ENCODE data around the gene TARBP2. TPM values are rescaled to one million over a fixed set of nuclear protein-coding genes. Genes with fewer than 3 reads are reported as not detected.
A peak's percentile ranks its signal among the peaks of the same experiment; 100 is the strongest.

The TARBP2 gene
- total RNA-seq, 2 experiments from 2014 or later, result 28.3 to 30.2 TPM

- H3K4me3 Mint-ChIP-seq, result peak overlapping the region; percentile 80
- no peaks in the 10 kb centered on the region for H3K9me3 Mint-ChIP-seq (ENCODE audit: low read depth)
- POLR2A ChIA-PET, result interaction anchor here (0.7 to 1.4 kb wide), 5 partner anchors 8 to 795 kb away, joined by 3 to 4 read pairs (median 3); partner anchors contain the start of gene TARBP2
- DNase-seq (no peak), ATAC-seq (peak; percentile 2)
- H3K27me3 Mint-ChIP-seq, result no peaks in the 10 kb centered on the region
- peaks cover 28% of the 10 kb centered on the region for H3K4me1 Mint-ChIP-seq
- intact Hi-C loops (cut with DNase I, micrococcal nuclease), result loop anchor here in 1 of 2 experiments (1.0 to 2.0 kb wide), 4 partner anchors 8 to 133 kb away; partner anchors contain the start of genes ATF7, PCBP2, PRR13 and TARBP2
- peak overlapping the region; percentile 88 for H3K27ac Mint-ChIP-seq
- CTCF ChIA-PET, result interaction anchor here (0.6 to 1.9 kb wide), 8 partner anchors 15 to 174 kb away, joined by 3 to 11 read pairs (median 4); partner anchors contain the start of gene AAAS
- H3K36me3 Mint-ChIP-seq (ENCODE audit: low read depth), result no peaks in the 10 kb centered on the region
Observed at GRCh38 chr12:53493610-53494391, 7.3 kb upstream of the TARBP2 start.

DNA sequence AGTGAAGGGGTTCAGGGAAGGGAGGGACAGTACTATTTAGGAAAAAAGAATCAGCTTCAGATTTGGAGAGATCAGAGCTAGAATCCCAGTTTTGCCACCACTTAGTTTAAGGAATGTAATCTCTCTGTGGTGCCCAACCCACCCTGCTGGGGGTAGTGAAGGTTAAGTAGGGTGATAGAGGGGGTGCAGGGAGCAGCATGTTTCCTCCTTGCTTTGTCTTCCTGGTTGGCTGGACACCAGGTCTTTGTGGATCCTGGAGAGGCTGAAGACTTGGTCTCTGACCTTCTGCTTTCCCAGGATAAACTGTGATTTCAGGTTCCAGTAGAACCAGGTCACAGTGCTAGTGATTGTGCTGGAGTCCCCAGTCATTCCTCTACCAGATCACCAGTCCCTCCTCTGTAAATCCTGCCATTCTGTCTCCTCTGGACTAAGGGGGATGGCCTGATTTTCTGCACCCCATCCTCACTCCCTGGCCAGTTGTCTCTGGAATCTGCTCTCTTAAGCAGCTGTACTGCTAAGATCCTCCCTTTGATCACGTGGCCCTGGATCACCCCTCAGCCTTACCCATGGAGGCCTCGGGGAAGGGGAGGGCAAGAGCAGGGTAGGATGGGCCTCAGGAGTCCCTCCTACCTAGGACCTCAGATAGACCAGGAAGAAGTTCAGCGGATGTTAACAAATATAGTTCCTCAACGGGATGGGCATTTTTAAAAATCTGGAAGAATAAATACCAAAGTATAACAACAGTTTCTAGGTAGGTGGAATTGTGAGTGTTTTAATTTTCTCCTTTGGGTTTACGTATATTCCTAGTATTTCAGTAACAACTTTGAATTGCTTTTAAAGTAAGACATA lies 5.0 kb upstream of the TARBP2 start:
- H3K4me1 Mint-ChIP-seq, result peaks cover 36% of the 10 kb centered on the region
- DNase-seq, result no peak

DNA sequence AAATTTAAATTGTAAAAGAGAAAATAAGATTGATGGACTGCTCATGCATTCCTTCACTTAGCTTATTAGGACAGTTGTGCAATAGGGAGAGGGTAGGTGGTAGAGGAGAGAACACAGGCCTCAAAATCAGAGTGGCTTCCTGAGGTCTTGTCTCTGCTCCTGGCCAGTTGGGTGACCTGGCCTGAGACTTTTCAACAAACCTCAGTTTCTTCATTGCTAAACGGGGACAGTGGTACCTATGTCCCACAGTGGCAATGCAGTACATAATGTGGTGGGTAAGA lies 4.4 kb upstream of the TARBP2 start:
- DNase-seq, result no peak

More for the DNA sequence above, 5.0 kb upstream of the TARBP2 start:
- no peaks in the 10 kb centered on the region for H3K36me3 Mint-ChIP-seq (ENCODE audit: low read depth)
- H3K27ac Mint-ChIP-seq, result no peak overlapping the region
- intact Hi-C loops (cut with DNase I, micrococcal nuclease), result no loop called here
- no peak for ATAC-seq
- no peaks in the 10 kb centered on the region for H3K27me3 Mint-ChIP-seq
- ChIA-PET POLR2A (no interaction called here), CTCF (interaction anchor here (0.6 to 2.2 kb wide), 5 partner anchors 13 to 908 kb away, joined by 3 to 6 read pairs (median 3); no protein-coding TSS in a partner anchor)
- no peak overlapping the region for H3K4me3 Mint-ChIP-seq
- no peaks in the 10 kb centered on the region for H3K9me3 Mint-ChIP-seq (ENCODE audit: low read depth)

GRCh38 chr12:53497461-53497860 lies 3.6 kb upstream of the TARBP2 start:
- Mint-ChIP-seq H3K4me1 (peaks cover 37% of the 10 kb centered on the region), H3K4me3 (no peak overlapping the region), H3K36me3 (ENCODE audit: low read depth) (no peaks in the 10 kb centered on the region), H3K27me3 (no peaks in the 10 kb centered on the region), H3K9me3 (ENCODE audit: low read depth) (no peaks in the 10 kb centered on the region), H3K27ac (no peak overlapping the region)
- ATAC-seq (no peak), DNase-seq (no peak)
- intact Hi-C loops (cut with DNase I, micrococcal nuclease), result no loop called here
- ChIA-PET POLR2A (interaction anchor here (0.7 to 1.1 kb wide), 3 partner anchors 14 to 24 kb away, joined by 3 to 4 read pairs (median 4); no protein-coding TSS in a partner anchor), CTCF (interaction anchor here (0.6 to 1.8 kb wide), 5 partner anchors 11 to 178 kb away, joined by 3 to 7 read pairs (median 4); partner anchors contain the start of gene ATP5MC2)

More for the DNA sequence above, 4.4 kb upstream of the TARBP2 start:
- peaks cover 36% of the 10 kb centered on the region for H3K4me1 Mint-ChIP-seq
- no peaks in the 10 kb centered on the region for H3K27me3 Mint-ChIP-seq
- ATAC-seq, result no peak
- no peak overlapping the region for H3K4me3 Mint-ChIP-seq
- CTCF ChIA-PET, result interaction anchor here (0.7 to 2.2 kb wide), 2 partner anchors 12 to 297 kb away, joined by 4 to 6 read pairs; no protein-coding TSS in a partner anchor
- no peaks in the 10 kb centered on the region for H3K36me3 Mint-ChIP-seq (ENCODE audit: low read depth)
- H3K9me3 Mint-ChIP-seq (ENCODE audit: low read depth), result no peaks in the 10 kb centered on the region
- POLR2A ChIA-PET, result interaction anchor here (0.7 kb wide), 1 partner anchor 23 kb away, joined by 4 read pairs; no protein-coding TSS in a partner anchor
- no peak overlapping the region for H3K27ac Mint-ChIP-seq
- intact Hi-C loops (cut with DNase I, micrococcal nuclease), result no loop called here

GRCh38 chr12:53498235-53498630 lies 2.9 kb upstream of the TARBP2 start:
- peak overlapping the region; percentile 61 for H3K27ac Mint-ChIP-seq
- ChIA-PET CTCF (interaction anchor here (0.8 to 1.8 kb wide), 3 partner anchors 10 to 178 kb away, joined by 4 to 7 read pairs (median 4); partner anchors contain the start of gene ATP5MC2), POLR2A (interaction anchor here (1.0 to 1.2 kb wide), 3 partner anchors 15 to 19 kb away, joined by 3 to 7 read pairs (median 4); no protein-coding TSS in a partner anchor)
- H3K27me3 Mint-ChIP-seq, result no peaks in the 10 kb centered on the region
- H3K9me3 Mint-ChIP-seq (ENCODE audit: low read depth), result no peaks in the 10 kb centered on the region
- DNase-seq (no peak), ATAC-seq (no peak)
- H3K4me1 Mint-ChIP-seq, result peaks cover 38% of the 10 kb centered on the region
- H3K4me3 Mint-ChIP-seq, result peak overlapping the region; percentile 81
- no peaks in the 10 kb centered on the region for H3K36me3 Mint-ChIP-seq (ENCODE audit: low read depth)
- intact Hi-C loops (cut with DNase I, micrococcal nuclease), result no loop called here

DNA sequence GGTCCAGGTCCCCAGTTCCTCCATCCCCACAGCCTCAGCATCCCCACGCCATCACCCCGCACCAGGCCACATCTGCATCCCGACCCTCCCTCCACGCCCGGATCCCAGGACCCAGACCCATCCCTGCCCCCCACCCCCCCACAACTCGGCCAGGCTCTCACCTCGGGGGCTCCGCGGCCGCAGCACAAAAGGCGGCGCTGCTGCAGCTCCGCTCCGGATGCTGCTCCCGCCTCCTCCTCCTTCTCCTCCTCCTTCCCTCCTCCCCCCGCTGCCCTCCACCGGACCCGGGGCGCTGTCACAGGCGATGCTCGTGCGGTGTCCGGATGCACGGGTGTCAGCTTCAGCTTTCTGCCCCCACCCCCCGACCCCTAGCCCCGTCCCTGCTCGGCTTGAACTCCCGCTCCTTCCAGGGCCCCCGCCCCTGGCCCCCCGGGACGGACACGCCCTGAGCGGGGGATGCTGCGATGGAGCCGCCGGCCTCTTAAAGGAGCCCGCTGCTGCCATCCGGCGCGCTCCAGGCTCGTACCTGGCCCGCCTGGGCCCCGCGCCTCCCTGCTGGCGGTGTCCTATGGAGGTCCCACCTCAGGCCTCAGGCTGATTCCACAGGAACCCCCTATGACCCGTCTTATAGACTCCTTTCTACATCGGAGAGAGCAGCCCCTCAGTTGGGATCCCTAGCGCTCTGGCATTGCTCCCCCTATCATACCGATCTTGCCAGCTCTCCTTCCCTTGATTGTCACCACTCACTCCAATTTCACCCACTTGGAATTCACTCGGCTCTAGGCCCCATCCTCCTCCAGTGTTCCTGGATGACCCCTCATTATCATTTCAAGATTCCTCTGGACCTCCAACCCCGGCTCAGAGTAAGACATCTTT lies 1.6 kb upstream of the TARBP2 start, which contains the start of gene MAP3K12:
MAP3K12 (minus strand) TSS at position 193 of the 876 bp plus-strand sequence. CDS start 12,067 bp downstream, outside the sequence.
- Mint-ChIP-seq H3K27me3 (no peaks in the 10 kb centered on the region), H3K36me3 (ENCODE audit: low read depth) (no peaks in the 10 kb centered on the region), H3K4me3 (peak within 1 kb of the TSS; percentile 81), H3K9me3 (ENCODE audit: low read depth) (no peaks in the 10 kb centered on the region), H3K27ac (peak within 1 kb of the TSS; percentile 98), H3K4me1 (peaks cover 31% of the 10 kb centered on the region)
- ATAC-seq, result peak; percentile 5
- intact Hi-C loops (cut with DNase I, micrococcal nuclease), result loop anchor here (1.0 to 2.0 kb wide), 6 partner anchors 47 to 781 kb away; partner anchors contain the start of genes CBX5 (in 2 of the 2), HNRNPA1 (in 2 of the 2), EIF4B (in 1 of the 2) and PCBP2 (in 1 of the 2)
- ChIA-PET CTCF (interaction anchor here (1.2 to 1.8 kb wide), 4 partner anchors 9 to 179 kb away, joined by 3 to 11 read pairs (median 6); no protein-coding TSS in a partner anchor), POLR2A (interaction anchor here (0.5 to 2.3 kb wide), 7 partner anchors 8 to 231 kb away, joined by 3 to 10 read pairs (median 4); partner anchors contain the start of gene ESPL1)
- DNase-seq, result peak; percentile 82

- no peaks in the 10 kb centered on the region for H3K27me3 Mint-ChIP-seq
- no peaks in the 10 kb centered on the region for H3K36me3 Mint-ChIP-seq (ENCODE audit: low read depth)
- peak; percentile 43 for DNase-seq
- CTCF ChIA-PET, result interaction anchor here (0.6 to 1.8 kb wide), 15 partner anchors 9 to 476 kb away, joined by 3 to 18 read pairs (median 4); partner anchors contain the start of genes AAAS and ESPL1
- no peak for ATAC-seq
- H3K4me3 Mint-ChIP-seq, result peak overlapping the region; percentile 81
- H3K4me1 Mint-ChIP-seq, result peaks cover 31% of the 10 kb centered on the region
- peak overlapping the region; percentile 98 for H3K27ac Mint-ChIP-seq
- POLR2A ChIA-PET, result interaction anchor here (0.7 to 2.3 kb wide), 12 partner anchors 9 to 494 kb away, joined by 3 to 23 read pairs (median 6); partner anchors contain the start of genes AAAS, EIF4B, ESPL1 and SP1
- no peaks in the 10 kb centered on the region for H3K9me3 Mint-ChIP-seq (ENCODE audit: low read depth)
- intact Hi-C loops (cut with DNase I, micrococcal nuclease), result loop anchor here (1.0 to 2.0 kb wide), 6 partner anchors 47 to 781 kb away; partner anchors contain the start of genes CBX5 (in 2 of the 2), HNRNPA1 (in 2 of the 2), EIF4B (in 1 of the 2) and PCBP2 (in 1 of the 2)
Observed at GRCh38 chr12:53500142-53500775, 824 bp upstream of the TARBP2 start.

DNA sequence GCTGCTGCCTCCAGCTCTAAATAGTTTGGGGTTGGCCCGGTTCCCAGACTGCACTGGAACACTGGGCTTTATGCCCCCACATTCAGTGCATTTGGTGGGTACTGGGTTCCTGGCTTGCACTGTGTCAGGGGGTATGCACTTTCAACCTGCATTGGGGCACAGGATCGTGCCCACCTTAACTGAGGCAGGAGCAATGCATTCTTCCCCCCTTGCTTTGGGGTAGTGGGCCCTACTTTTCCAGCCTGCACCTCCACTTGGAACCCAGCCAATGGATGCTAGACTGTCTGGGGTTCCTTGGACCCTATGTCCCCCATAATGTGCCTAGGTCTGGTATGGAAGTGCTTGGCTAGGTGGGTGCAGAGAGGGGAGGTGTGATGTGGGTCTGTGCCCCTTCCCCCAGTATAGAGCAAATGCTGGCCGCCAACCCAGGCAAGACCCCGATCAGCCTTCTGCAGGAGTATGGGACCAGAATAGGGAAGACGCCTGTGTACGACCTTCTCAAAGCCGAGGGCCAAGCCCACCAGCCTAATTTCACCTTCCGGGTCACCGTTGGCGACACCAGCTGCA lies 615 bp downstream of the TARBP2 start:
- CTCF ChIA-PET, result interaction anchor here (0.6 to 1.8 kb wide), 10 partner anchors 7 to 713 kb away, joined by 3 to 18 read pairs (median 4); partner anchors contain the start of gene AAAS
- peaks cover 31% of the 10 kb centered on the region for H3K4me1 Mint-ChIP-seq
- DNase-seq (peak; percentile 10), ATAC-seq (no peak)
- H3K27ac Mint-ChIP-seq, result peak overlapping the region; percentile 93
- intact Hi-C loops (cut with DNase I, micrococcal nuclease), result loop anchor here (1.0 to 2.0 kb wide), 14 partner anchors 8 to 779 kb away; partner anchors contain the start of genes AAAS (in 2 of the 2), CALCOCO1 (in 2 of the 2), CBX5 (in 2 of the 2) and HNRNPA1 (in 2 of the 2)
- H3K4me3 Mint-ChIP-seq, result peak overlapping the region; percentile 81
- POLR2A ChIA-PET, result interaction anchor here (0.5 to 2.3 kb wide), 15 partner anchors 8 to 234 kb away, joined by 3 to 18 read pairs (median 4); partner anchors contain the start of genes AAAS, ATF7, ATP5MC2 and ESPL1
- H3K9me3 Mint-ChIP-seq (ENCODE audit: low read depth), result no peaks in the 10 kb centered on the region
- no peaks in the 10 kb centered on the region for H3K27me3 Mint-ChIP-seq
- peaks cover 4% of the 10 kb centered on the region for H3K36me3 Mint-ChIP-seq (ENCODE audit: low read depth)

GRCh38 chr12:53502331-53502730 lies 1.2 kb downstream of the TARBP2 start:
- DNase-seq (no peak), ATAC-seq (no peak)
- intact Hi-C loops (cut with DNase I, micrococcal nuclease), result no loop called here
- H3K4me3 Mint-ChIP-seq, result peak overlapping the region; percentile 81
- peak overlapping the region; percentile 93 for H3K27ac Mint-ChIP-seq
- ChIA-PET POLR2A (interaction anchor here (1.1 kb wide), 1 partner anchor 9 kb away, joined by 4 read pairs; no protein-coding TSS in a partner anchor), CTCF (no interaction called here)
- H3K27me3 Mint-ChIP-seq, result no peaks in the 10 kb centered on the region
- peaks cover 31% of the 10 kb centered on the region for H3K4me1 Mint-ChIP-seq
- H3K9me3 Mint-ChIP-seq (ENCODE audit: low read depth), result no peaks in the 10 kb centered on the region
- H3K36me3 Mint-ChIP-seq (ENCODE audit: low read depth), result peaks cover 4% of the 10 kb centered on the region

Measured in activated CD4-positive, alpha-beta T cell treated with anti-CD3 and anti-CD28 coated beads for 36 hours (primary cell).